ENCODE results near the gene ABCA13.

GRCh38 chr7:48274662-48275061 lies 103.4 kb downstream of the ABCA13 start:
- TF ChIP-seq CTCF (conservative IDR thresholded peaks at IDR 0.05; ENCODE audit: low read depth, low read length): no peak
- no peak for TF ChIP-seq EZH2phosphoT487 (IDR thresholded peaks at IDR 0.05; ENCODE audit: borderline replicate concordance, low read length)

All from PC-3 (cell line).